ENCODE measurements around the gene CYP2A13.
"Not testable (repeated sequence)": the region's sequence is repeated elsewhere in the genome, so short reads cannot be mapped to it uniquely, and the experiment has no call there.

CYP2A13 gene

GRCh38 chr19:41120929-41121911 lies 33.0 kb downstream of the CYP2A13 start:
- not testable (repeated sequence) for DNase-seq

- DNase-seq, result not testable (repeated sequence)
Measured at GRCh38 chr19:41122846-41123245, 34.6 kb downstream of the CYP2A13 start.

- no peak for DNase-seq
Measured at GRCh38 chr19:41123716-41124294, 35.6 kb downstream of the CYP2A13 start.

- peak; percentile 8 for DNase-seq
Measured at GRCh38 chr19:41126765-41127203, 38.5 kb downstream of the CYP2A13 start.

DNA sequence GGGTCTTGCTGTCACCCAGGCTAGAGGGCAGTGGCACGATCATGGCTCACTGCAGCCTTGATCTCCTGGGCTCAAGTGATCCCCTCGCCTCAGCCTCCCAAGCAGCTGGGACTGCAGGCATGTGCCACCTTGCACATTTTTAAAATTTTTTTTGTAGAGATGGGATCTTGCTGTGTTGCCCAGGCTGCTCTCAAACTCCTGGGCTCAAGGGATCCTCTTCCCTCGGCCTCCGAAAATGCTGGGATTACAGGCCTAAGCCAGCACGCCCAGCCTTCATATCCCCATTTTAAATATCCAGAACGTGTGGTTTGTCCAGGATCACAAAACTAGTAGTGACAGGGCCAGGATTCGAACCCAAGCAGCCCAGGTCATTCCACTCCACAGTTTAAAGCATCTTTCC lies 39.1 kb downstream of the CYP2A13 start:
- not testable (repeated sequence) for DNase-seq

DNA sequence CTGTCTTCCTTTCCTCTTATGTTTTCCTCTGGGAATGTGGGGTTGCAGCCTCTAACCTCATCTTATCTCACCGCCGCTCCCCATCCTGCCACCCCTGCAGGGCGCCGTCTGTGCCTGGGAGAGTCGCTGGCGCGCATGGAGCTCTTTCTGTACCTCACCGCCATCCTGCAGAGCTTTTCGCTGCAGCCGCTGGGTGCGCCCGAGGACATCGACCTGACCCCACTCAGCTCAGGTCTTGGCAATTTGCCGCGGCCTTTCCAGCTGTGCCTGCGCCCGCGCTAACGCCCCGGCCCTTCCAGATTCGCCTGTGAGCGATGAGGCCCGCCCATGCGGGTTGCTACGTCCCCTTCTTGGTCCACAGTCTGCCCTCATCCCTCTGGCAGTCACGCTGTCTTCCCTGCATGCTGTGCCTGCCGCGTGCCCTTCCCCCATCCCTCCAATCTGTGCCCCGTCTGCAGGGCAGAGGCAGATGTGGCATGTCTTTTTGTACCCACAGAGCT lies 39.6 kb downstream of the CYP2A13 start:
- peak; percentile 51 for DNase-seq

- DNase-seq, result no peak
Measured at GRCh38 chr19:41128692-41129091, 40.4 kb downstream of the CYP2A13 start.

GRCh38 chr19:41131186-41131585 lies 42.9 kb downstream of the CYP2A13 start:
- no peak for DNase-seq

GRCh38 chr19:41133260-41133659 lies 45.0 kb downstream of the CYP2A13 start:
- DNase-seq, result no peak

DNA sequence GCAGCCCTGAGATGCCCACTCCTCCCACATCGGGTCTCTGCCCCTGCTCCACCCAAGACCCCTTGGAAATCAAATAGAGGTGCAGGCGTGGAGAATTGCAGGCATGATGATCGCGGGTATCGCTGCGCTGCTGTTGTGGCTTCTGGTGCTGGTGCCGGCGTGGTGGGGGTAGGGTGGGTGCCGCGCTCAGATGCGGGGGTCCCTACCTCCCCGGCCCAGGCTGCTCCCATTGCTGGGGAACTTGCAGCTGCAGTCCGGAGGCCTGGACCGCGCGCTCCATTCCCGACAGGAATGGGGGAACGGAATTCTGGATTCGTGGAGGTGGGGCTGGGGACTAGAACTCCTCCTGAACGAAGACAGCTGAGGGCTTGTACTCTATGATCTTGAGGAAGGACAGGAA lies 46.4 kb downstream of the CYP2A13 start:
- no peak for DNase-seq

GRCh38 chr19:41135390-41136384 lies 47.4 kb downstream of the CYP2A13 start:
- peak; percentile 43 for DNase-seq

DNA sequence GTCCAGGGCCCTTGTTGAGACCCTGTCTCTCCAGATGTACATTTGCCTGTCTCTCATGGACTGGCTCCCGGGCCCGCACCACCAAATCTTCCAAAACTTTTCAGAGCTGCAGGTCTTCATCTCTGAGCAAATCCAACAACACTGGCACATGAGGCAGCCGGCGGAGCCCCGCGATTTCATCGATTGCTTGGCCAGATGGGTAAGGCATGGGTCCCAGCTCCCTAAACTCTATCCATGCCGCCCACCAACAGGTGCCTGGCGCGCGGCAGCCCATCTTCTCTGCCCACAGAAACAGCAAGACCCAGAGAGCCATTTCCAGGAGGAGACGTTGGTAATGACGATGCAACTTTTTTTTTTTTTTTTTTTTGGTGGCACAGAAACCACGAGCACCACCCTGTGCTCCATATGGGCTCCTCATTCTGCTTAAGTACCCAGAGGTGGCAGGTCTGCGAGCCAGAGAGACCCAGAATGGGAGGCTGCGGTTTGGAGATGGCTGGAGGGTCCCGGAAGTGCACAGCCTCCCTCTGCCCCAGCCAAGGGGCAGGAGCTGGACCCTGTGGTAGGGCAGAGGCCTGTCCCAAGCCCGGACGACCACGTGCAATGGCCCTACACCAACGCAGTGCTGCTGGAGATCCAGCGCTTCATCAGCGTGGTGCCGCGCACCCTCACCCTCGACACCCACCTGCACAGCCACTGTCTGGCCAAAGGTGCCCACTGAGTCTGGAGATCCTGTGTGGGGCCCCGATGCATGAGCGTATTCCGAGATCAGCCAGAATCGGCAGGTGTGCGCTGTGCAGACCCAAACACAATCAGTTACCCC lies 48.6 kb downstream of the CYP2A13 start:
- DNase-seq, result no peak

DNA sequence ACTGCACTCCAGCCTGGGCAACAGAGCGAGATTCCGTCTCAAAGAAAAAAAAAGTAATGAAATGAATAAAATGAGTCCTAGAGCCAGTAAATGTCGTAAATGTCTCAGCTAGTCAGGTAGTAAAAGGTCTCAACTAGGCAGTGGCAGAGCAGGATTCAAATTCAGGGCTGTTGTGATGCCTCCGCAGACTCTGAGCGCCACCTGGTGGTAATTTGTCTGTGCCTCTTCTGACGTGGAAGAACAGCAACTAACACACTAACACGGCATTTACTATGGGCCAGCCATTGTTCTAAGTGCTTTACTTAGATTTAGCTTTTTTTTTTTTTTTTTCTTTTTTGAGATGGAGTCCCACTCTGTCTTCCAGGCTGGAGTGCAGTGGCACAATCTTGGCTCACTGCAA lies 56.2 kb downstream of the CYP2A13 start:
- peak; percentile 77 for DNase-seq
